Measurements from ENCODE around the gene MPRIP. TPM values are rescaled to one million over a fixed set of nuclear protein-coding genes. Genes with fewer than 3 reads are reported as not detected.

MPRIP gene
- total RNA-seq, 1 experiment from 2014 or later, result 132 TPM

GRCh38 chr17:17069849-17070248 lies 27.6 kb downstream of the MPRIP start:
- Histone ChIP-seq H3K9me3 (ENCODE audit: control insufficient read depth, low read depth, low read length) (no peaks in the 10 kb centered on the region), H2AK5ac (ENCODE audit: insufficient read length, low read length) (no peak overlapping the region), H3K14ac (ENCODE audit: insufficient read depth, low read length) (no peak overlapping the region), H4K91ac (ENCODE audit: insufficient read length, low read depth, low read length) (no peak overlapping the region), H3K18ac (ENCODE audit: insufficient read length, low read depth, low read length) (no peak overlapping the region), H2AFZ (ENCODE audit: low read length) (no peak overlapping the region), H3K23me2 (ENCODE audit: insufficient read length, low read depth, low read length, poor library complexity, severe bottlenecking) (no peaks in the 10 kb centered on the region), H3K56ac (ENCODE audit: insufficient read length, low read depth, low read length) (no peak overlapping the region), H4K8ac (replicated peaks; ENCODE audit: insufficient read length, low read depth, low read length) (no peak overlapping the region), H2BK120ac (ENCODE audit: low read depth, low read length, poor library complexity, severe bottlenecking) (no peak overlapping the region), H3T11ph (ENCODE audit: low read length) (no peak overlapping the region), H3K27ac (ENCODE audit: insufficient read length, low read depth, low read length) (no peak overlapping the region), H2BK12ac (ENCODE audit: insufficient read length, low read depth, low read length) (no peak overlapping the region), H3K9ac (ENCODE audit: extremely low read depth, insufficient read length, low read length) (no peak overlapping the region), H2BK5ac (ENCODE audit: insufficient read length, low read length) (no peak overlapping the region), H3K79me1 (ENCODE audit: insufficient read depth, low read depth, low read length, poor library complexity, severe bottlenecking) (no peaks in the 10 kb centered on the region), H3K23ac (ENCODE audit: insufficient read length, low read depth, low read length) (no peak overlapping the region), H2BK15ac (ENCODE audit: low read depth, low read length) (no peak overlapping the region), H4K5ac (ENCODE audit: insufficient read length, low read depth, low read length) (no peak overlapping the region), H3K4me2 (ENCODE audit: insufficient read depth, insufficient read length, low read length) (no peak overlapping the region), H3K4ac (ENCODE audit: low read depth, low read length) (no peak overlapping the region), H3K4me1 (ENCODE audit: insufficient read depth, low read length) (no peaks in the 10 kb centered on the region; the same call in 1 of the 2 replicates), H4K20me1 (ENCODE audit: control insufficient read depth, insufficient read depth, insufficient read length) (no peaks in the 10 kb centered on the region), H3K79me2 (ENCODE audit: insufficient read depth, low read length) (no peaks in the 10 kb centered on the region; the same call in 1 of the 2 replicates), H3K27me3 (ENCODE audit: insufficient read depth, low read length) (no peaks in the 10 kb centered on the region), H2BK20ac (ENCODE audit: low read depth, low read length, poor library complexity, severe bottlenecking) (no peak overlapping the region)
- Mint-ChIP-seq H3K27me3 (ENCODE audit: low read depth) (no peaks in the 10 kb centered on the region), H3K36me3 (ENCODE audit: insufficient read depth in 1 of 3, low read depth in 3 of 3) (peaks cover 2 to 20% (median 12%) of the 10 kb centered on the region in 3 experiments; a peak in 6 of 7 replicates), H3K9me3 (no peaks in the 10 kb centered on the region), H3K27ac (peak overlapping the region in 1 of 3 experiments; percentile 34; a peak in 1 of 7 replicates), H3K4me1 (peaks cover 0 to 3% of the 10 kb centered on the region in 2 experiments; a peak in 2 of 4 replicates), H3K4me3 (no peak overlapping the region)
- no peak for DNase-seq
- TF ChIP-seq CTCF (conservative IDR thresholded peaks at IDR 0.05), result no peak

Measured in H9 (cell line).